IMR-90 (cell line): ENCODE results near the gene RAB40A.

Source experiments
- BHLHE40 ChIP-seq: fragments of 150-350 bp; IDR thresholded peaks from 2 replicates; pipeline ENCODE4 v1.6.1; 2016; ENCODE audit warnings: mild to moderate bottlenecking, low read depth, low read length
- CTCF ChIP-seq: conservative IDR thresholded peaks from 2 replicates; pipeline ENCODE4 v1.5.1; 2012; ENCODE audit warnings: mild to moderate bottlenecking, low read depth, low read length, improper control_type of control experiment
- MXI1 ChIP-seq: IDR thresholded peaks from 2 replicates; pipeline ENCODE4 v1.6.1; 2012; ENCODE audit warnings: low read depth, mild to moderate bottlenecking, low read length, moderate library complexity, borderline replicate concordance
- RFX5 ChIP-seq: IDR thresholded peaks from 2 replicates; pipeline ENCODE4 v1.8.0; 2012; ENCODE audit warnings: low read depth, mild to moderate bottlenecking, low read length, moderate library complexity

GRCh38 chrX:103562801-103563200 is 43.5 kb upstream of the RAB40A start:
- TF ChIP-seq CTCF (no peak), BHLHE40 (no peak), RFX5 (no peak), MXI1 (no peak)
